ENCODE measurements around the gene NR1D1.

The NR1D1 gene

DNA sequence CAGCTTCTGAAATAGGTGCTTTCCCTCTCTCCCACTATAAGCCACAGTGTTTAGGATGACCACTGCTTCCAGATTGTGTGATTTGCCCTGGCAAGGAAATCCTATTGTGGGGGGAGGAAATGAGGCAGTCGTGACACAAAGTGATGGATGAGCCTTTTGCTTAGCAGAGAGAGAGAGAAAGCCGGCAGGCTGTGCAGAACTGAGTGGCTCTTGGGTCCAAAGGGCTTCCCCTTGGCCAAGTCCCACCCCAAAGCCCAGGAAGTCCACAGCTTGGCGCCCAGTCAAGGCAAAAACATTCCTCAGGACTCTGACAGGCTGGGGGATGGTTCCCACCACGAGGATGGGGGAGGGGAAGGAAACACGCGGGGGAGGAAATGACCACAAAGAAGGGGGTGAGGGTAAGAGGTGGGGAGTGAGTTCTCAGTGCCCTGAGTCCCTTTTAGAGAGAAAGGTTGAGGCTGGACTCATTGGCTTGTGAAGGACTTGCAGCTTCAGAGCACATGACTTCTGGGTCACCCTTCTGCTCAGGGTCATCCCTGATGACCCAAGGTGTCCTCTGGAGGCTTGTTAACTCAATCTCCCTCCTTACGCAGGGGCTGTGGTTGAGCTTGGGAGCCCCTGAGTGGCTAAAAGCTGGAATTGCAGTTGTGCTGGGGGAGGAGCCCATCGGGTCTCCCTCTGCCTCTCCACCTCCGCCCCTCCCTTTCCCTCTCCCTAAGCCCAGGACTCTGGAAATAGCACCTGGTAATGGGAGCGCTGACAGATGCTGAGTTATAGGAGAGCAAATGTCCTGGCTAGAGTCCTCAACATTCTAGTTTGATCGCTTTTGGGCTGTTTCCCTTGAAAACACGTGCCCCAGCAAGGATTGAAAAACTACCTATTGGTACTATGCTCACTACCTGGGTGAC, 11.1 kb upstream of the NR1D1 start:
- DNase-seq (ENCODE audit: low read depth, low spot score) = no peak

DNA sequence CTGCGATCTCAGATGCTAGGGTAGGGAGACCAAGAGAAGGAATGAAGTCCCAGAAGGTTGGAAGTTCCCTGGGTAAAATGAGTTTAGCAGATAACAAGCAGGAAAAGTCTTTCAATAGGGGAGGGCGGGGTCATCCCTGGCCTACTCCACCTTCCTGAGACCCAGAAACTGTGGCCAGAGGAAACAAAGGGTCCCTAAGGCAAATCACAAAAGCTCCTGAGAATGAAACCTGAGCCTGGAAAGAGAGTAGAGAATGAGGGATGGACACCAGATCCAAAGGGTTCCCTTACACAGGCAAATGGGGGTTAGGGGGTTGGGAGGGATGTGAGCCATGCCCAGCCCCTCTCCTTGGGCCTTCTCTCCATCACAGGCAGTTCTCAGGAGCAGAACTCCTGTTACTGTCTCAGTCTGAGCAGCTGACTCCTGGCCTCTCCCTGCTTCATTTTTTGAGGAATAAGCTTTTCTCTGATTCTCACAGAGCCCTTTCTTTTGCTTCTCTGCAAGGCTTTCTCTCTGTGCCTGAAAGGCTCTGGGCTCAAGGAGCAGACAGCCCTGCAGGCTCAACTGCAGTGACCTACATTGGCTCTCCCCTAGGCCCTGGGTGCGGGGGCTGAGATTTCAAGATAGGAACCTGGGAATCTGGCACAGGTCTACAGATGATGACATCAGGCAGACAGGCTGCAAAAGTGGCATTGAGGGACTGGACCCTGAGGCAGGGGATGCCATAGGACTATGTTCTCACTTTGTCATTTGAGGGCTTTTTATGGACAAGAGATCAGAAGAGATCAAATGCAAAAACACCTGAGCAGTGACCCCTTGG, 9.8 kb upstream of the NR1D1 start:
- no peak for DNase-seq (ENCODE audit: low read depth, low spot score)

DNA sequence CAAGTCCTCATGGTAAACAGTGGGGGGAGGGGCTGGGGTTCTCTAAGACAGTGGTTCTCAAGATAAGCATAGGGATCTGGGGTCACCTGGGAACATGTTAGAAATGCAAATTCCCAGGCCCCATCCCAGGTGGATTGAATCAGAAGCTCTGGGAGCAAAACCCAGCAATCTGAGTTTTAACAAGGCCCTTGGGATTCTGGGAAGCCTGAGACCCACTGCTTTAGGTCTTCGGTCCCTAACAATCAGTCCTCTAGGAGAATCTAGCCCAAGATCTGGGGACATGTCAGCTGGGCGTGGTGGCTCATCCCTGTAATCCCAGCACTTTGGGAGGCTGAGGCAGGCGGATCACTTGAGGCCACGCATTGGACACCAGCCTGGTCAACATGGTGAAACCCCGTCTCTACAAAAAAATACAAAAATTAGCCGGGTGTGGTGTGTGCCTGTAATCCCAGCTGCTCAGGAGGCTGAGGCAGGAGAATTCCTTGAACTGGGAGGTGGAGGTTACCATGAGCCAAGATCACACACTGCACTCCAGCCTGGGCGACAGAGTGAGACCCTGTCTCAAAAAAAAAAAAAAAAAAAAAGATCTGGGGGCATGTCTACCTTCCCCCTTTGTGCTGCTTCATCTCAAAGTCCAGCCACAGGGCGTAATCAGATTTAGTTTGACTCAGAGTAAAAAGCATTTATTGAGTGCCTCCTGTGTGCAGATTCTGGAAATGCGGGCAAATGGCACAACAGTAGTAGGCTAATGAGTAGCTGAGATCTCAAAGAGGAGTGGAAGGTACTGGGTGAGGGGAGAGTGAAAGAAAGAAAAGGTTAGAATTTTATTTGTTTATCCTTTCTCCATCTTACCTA, 8.8 kb upstream of the NR1D1 start:
- no peak for DNase-seq (ENCODE audit: low read depth, low spot score)

DNA sequence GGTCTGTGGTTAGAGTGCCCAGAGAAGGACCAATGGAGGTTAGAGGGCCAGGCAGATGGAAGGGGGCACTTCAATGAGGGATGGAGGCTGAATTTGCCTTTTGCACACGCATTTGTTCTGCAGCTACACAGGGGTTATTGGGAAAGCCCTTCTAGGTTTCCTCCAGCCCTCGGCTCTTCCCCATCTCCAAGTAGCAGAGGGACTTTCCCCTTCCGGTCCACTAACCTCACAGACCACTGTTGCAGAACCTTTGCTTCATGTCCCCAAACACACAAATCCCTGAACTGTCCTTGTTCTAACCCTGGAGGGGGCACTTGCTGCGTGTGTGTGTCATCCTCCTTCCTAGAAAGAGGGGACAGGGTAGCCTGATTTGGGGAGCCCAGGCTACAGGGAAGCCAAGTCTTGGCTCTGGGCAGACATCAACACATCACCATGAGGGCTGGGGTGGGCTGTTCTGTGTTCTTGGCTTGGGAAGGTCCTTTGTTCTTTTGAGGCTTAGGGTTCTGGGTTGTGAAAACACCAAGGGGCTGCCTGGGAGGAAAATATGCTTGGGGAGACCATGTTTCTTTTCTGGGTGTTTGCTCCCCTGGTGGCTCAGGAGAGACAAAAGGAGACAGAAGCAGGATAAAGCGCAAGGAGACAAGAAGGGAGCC, 7.3 kb upstream of the NR1D1 start:
- DNase-seq (ENCODE audit: low read depth, low spot score) = no peak

DNA sequence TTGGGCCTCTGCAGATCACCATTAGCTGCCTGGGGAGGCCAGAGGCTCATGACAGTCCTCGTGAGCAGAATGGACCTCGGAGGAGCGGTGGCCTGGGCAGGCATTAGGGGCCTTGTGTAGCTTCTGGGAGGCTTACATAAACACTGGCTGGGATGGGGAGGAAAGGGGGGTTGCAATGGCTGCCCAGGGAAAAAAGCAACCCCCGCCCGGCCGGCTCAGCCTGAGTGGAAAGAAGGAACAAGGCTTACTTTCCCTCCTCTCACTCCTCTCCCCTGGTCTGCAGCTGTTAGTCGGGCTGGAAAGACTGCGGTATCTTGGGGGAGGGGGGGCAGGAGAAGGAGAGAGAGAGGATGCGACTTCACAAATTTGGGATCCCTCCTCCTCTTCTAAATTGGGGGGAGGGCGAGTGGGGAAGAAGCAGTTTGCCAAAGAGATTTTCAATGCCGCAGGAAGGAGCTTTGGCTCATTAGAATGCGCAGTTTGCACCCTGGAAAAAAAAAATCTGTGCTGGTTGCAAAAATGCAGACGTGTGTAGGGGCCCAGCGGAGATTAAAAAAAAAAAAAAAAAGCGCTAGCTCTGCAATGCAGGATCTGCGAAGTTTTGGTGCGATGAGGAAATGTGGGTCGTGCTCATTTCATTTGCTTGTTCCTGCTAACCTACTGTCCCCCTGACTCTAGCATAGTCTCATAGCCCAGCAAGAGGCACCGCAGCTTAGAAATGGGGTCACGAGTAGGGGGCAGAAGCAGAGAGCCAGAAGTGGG, 6.6 kb upstream of the NR1D1 start:
- no peak for DNase-seq (ENCODE audit: low read depth, low spot score)

DNA sequence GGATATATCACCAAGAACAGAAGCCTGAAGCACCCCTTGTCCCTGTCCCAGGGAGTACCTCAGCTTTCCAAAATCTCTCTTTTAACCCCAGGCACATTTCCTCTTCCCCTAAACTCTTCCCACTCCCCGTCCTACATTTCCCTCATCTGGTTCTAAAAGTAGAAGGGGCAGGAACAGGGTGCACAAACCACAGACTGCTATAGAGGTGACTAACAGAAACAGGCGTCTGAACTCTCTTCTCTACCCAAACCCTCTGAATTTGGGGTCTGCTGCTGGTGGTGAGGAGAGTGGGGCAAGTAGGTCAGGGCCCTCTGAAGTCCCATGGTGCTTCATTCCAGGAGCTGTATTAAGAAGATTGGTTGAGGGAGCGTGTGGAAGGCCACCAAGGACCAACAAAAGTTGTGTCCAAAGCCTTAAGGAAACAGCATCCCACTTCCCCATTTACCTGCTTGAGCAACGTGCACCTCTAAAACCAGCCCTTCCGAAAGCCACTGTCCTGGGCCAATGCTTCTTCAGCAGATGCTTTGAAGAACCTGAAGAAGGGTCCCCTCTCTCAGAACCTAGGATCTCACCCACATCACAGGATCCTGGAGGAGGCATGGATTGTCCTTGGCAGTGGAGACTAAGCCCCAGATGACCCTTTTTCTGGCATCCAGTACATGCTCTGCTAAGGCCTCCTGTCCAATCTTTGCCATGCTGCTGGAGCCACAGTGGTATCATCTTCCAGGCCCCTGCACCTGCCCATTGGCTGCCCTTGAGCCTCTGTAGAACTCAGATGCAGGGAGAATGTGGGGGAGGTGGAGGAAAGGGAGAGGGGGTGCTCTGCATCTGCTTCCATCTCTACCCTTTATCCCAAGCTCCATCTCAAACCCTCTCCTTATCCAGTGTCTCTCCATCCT, 5.7 kb upstream of the NR1D1 start:
- DNase-seq (ENCODE audit: low read depth, low spot score) = no peak

DNA sequence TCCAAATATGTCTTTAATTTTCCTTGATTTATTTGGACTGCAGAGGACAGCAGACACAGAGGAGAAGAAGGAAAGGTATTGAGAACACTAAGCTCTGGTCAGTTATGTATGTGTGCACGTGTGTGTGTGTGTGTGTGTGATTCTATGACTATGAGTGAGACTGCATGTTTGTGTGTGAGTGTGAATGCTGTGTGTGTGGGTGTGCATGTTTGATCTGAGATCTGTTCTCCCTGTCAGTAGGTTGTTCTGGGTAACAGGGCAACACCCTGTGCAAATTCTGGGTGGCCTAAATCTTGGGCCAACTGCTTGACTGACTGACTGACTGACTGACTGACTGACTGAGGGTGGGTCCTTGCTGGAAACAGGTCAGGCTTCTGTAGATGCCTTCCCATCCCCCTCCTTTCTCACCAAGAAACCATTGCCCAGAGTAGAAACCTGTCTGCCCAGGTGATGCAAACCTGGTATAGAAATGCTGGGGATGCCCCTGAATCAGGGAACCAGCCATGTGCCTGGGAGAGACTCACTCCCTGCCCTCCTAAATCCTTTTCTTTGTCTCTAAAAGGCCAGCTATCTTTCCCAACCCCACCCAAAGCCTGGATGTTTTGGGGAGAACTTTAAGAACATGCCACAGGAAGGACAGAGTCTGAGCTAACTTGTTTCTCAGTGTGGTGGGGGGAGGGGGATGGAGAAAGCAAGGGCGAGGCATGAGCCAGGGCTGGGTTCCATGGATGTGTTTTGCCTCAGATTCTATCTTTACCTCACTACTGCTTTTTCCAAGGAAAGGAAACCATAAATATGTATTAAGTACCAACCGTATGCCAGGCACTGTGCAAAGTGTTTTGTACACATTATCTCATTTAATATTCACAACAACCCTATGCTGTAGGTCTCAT, 4.5 kb upstream of the NR1D1 start:
- DNase-seq (ENCODE audit: low read depth, low spot score) = no peak

DNA sequence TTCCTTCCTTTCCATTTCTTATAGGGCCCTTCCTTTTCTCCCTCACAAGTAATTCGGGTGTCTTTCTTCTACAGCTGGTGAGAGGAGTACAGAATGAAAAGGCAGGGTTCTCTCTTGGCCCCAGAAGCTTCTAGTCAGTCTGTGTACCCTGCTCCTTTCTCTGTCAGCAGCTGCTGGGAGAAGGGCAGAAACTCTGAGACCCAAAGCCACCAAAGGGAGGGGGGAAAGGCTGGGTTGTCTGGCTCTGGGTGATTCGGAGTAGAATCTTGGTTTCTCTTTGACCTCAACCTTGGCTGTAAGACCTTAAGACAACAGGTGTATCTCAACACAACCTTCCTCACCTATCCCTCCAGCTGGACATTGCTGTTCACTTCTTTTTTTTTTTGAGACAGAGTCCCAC, 3.3 kb upstream of the NR1D1 start:
- DNase-seq (ENCODE audit: low read depth, low spot score) = no peak

DNA sequence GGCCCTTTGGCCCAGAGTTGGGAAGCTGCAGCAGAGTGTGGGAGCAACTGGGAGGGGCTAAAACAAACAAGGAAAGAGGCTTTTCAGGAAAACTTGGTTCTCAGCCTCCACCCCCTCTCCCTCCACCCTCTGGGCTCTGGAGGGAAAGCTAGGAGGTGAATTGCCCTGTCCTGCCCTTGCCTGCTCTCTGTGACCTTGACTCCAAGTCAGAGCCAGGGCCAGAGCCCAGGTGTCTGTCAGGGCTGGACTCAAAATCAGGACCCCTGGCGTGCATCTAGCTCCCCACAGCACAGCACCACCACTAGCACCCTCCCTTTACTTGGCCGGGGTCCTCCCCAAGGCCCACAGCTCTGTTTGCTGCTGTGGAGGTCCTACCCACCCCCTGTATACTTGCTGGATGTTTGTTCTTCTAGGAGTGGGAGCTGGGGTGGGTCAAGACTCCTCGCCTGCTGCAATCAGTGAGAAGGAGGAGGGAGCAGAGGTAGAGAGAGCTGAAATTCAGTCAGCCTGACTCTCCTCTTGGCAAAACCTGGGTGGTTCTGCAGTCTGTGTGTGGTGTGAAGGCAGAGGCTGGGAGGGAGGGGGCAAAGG, 2.8 kb upstream of the NR1D1 start:
- no peak for DNase-seq (ENCODE audit: low read depth, low spot score)

DNA sequence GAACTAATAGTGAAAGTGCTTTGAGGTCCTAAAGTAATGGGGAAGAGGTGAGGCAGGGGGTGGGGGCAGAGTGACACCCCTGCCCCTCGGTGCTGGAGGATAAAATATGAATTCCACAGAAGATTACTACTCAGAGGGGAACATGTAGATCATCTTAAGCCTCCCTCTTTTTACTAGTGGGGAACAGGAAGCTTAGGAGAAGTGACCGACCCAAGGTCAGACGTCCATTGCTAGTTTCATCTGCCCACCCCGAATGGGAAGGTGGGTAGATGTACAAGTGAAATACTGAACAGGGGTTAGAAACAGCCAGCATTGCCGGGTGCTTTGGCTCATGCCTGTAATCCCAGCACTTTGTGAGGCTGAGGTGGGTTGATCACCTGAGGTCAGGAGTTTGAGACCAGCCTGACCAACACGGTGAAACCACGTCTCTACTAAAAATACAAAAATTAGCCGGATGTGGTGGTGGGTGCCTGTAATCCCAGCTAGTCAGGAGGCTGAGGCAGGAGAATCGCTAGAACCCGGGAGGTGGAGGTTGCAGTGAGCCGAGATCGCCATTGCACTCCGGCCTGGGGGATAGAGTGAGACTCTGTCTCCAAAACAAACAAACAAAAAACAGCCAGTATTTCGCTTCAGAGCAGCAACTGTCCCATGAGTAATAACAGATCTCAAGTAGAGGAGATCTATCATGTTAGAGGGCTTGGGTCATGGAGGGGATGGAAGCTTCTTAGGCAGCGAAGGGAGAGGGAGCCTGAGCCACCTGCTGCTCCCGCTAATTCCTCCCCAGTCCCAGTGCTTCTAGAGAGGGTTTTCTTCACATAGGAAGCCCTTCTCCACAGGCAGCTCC, 1.2 kb upstream of the NR1D1 start:
- DNase-seq (ENCODE audit: low read depth, low spot score) = no peak

DNA sequence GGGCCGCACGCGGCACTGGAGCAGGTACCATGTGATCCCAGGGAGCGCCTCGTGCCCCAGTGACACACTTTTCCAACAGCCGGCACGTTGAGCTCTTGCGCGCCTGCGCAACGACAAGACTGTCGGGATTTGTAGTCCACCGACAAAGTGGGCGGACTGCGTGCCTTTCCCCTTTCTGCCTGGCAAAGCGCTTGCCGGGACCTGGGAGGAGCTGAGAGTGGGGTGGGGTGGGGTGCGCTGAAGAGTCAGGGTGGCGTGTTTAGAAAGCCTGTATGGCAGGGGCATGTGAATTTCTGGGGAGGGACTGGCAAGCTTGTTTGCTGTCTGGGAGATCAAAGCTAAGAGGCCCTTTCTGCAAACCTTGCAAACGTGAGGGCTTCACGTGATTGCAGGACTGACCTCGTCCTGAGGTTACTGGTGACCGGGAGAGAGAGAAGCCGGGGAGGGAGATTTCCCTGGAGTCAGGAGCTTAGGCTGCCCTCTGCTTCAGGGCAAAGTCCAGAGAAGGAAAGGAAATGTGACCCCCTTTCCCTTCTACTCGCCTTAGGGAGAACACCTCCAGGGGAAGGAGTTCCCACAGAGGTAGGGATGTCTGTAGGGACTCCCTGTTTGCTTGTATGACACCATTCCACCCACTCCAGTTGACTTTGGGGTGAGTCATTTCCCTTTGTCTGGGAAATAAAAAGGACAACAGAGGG, 429 bp upstream of the NR1D1 start:
- peak; percentile 73 for DNase-seq (ENCODE audit: low read depth, low spot score)

DNA sequence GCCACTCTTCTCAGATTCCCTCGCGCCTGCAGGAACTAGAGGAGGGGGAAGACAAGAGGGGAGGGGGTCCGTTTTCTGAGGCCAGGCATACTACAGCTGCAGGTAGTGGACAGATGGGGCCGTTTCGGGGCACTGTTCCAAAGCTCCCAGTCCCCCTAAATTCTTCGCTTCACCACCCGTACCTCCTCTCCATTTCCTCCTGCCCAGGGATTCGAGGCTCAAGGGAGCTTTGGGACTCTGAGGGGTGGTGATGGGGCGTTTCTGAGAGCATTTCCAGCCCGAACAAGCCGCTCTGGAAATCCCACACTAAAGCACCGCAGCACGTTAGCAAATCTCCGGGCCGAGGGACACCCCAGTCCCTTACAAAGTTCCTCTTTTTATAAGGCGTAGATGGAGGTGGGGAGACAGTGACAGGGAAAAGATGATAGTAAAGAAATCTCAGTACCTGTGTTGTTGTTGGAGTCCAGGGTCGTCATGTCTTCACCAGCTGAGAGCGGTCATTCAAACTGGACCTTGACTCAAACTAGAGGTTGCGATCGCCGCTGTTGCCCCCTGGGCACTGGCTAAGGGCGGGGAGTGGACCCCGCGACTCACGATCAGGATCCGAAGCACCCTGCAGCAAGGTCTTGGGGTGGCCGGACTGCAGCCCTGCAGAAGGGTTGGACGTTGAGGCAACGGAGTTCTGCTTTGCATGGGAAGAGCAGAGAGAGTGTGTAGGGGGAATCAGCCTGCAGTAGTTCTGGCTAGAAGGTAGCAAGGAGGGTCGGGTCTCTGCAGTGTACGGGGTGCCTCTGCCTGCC, 570 bp downstream of the NR1D1 start:
- DNase-seq (ENCODE audit: low read depth, low spot score) = no peak

DNA sequence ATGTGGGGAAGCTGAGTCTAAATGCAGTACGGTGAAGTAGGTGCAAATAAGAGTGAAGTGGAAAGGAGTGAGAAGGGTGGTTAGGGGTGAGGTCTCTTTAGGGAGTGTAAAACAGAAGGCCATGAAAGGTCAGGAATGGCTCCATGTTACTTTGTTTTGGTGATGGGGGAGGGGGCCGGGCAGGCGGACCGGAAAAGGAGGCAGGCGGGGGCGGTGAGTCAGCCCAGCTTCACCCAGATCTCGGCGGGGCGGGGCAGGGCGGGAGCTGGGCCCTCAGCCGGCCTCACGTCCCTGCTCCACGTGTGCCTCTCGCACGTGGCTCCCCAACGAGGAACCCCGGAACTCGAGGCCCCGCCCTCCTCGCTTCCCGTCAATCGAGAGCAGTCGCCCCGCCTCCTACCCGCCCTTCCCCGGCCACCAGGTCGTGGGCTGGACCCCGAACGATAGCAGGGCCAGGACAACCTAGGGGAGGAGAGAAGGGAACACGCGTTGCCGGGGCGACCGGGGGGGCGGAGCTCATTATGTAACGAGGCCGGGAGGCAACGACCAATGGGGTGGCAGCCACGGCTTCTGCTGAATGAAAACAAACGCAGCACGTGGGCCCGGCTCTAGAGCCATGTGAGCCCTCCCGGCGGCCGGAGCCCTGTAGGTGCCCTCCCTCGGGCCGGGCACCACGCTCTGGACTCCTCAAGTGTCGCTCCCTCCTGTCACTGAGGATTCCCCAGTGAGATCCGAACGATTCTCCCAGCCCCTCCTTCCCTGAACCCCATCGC, 1.4 kb downstream of the NR1D1 start:
- DNase-seq (ENCODE audit: low read depth, low spot score) = peak; percentile 99

DNA sequence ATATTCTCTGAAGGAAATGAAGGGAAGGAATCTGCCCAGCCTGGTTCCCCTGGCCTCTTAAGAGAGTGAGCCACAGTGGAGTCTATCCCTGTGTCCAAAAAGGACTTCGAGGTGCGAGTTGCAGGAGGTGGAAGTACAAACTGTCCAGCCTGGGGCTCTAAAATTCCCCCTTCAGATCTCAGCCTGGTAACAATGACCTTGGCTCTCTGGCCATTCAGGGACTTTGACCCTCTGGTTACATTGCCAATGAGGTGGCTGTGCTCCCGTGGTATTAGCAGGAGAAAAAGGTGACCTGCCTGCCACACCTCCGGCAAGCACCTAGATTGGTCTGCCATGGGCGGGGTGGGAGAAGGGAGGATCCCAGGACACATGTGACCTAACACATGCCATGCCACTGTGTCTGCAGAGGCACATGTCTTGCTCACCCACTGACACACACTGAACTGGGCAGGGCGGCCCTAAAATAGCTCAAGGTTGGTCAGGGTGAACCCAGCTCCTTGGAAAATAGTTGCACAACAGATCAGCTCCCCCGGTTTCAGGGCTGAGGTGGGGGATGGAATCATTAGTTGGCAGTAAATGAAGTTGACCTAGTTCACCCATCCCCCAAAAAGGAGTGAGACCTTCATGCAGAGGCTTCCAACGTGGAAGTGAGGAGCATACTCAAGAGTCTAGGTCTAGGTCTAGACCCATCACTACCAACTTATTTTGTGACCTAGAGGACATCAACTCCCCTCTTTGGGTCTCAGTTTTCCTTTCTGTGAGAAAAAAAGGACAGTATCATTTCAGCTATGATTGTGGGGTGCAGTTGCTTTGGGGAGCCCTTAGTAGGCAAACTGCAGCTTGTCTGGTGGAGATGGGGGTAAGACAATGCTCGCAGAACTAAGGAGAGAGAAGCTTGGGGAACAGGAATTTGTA, 2.2 kb downstream of the NR1D1 start:
- no peak for DNase-seq (ENCODE audit: low read depth, low spot score)
